Progenitor cell of endocrine pancreas (in vitro differentiated cells): ENCODE results near the gene ECT2. TPM values are rescaled to one million over a fixed set of nuclear protein-coding genes. Genes with fewer than 3 reads are reported as not detected.
"Not testable (repeated sequence)": the region's sequence is repeated elsewhere in the genome, so short reads cannot be mapped to it uniquely, and the experiment has no call there.

ENCODE experiments used
- DNase-seq: peaks from one replicate; pipeline ENCODE4 v3.0.0; 2021; ENCODE audit warnings: low spot score; ENCODE audit not compliant: unreplicated experiment
- H3K27ac Mint-ChIP-seq: 2 replicates; pipeline ENCODE4 v1.8.0; 2021; ENCODE audit warnings: mild to moderate bottlenecking, moderate library complexity, mixed read lengths
- H3K27me3 Mint-ChIP-seq: 2 replicates; pipeline ENCODE4 v1.8.0; 2021; ENCODE audit warnings: mixed read lengths
- H3K36me3 Mint-ChIP-seq: 2 replicates; pipeline ENCODE4 v1.8.0; 2022; ENCODE audit warnings: mixed read lengths; ENCODE audit not compliant: insufficient read depth
- H3K4me1 Mint-ChIP-seq: 2 replicates; pipeline ENCODE4 v1.8.0; 2021; ENCODE audit warnings: low read depth, mixed read lengths
- H3K4me3 Mint-ChIP-seq: 2 replicates; pipeline ENCODE4 v1.8.0; 2021; ENCODE audit warnings: low read depth, mild to moderate bottlenecking, moderate library complexity, mixed read lengths
- H3K9me3 Mint-ChIP-seq: 2 replicates; pipeline ENCODE4 v1.8.0; 2021; ENCODE audit warnings: low read depth, mixed read lengths
- CTCF ChIP-seq: fragments of 200-600 bp; sonication (generic); IDR thresholded peaks from one replicate; pipeline ENCODE4 v1.5.0; 2021; ENCODE audit warnings: antibody characterized with exemption, mild to moderate bottlenecking; ENCODE audit not compliant: unreplicated experiment
- long read RNA-seq: library from polyadenylated mRNA; unstranded; transcript quantifications from one replicate; pipeline ENCODE4 v2.0.0, GENCODE V29; 2020
- total RNA-seq: library from RNA; stranded (reverse); gene quantifications from 2 replicates; pipeline ENCODE4 v1.2.1, GENCODE V29; 2021

The ECT2 gene
- total RNA-seq: 38.1 and 45.4 TPM in 2 replicates
- long read RNA-seq, full-length matches to known transcripts: 10 of 64 reads
- long read RNA-seq, partial matches to known transcripts: 43 of 64 reads
- long read RNA-seq, other reads (novel, unspliced or antisense): 11 of 64 reads

GRCh38 chr3:172750368-172751174, at the start of gene ECT2:
Gene ECT2, plus strand, starts transcription at chr3:172750726. Its CDS starts 3,805 bp downstream, at chr3:172754531.
- peak; percentile 93 for DNase-seq
- peaks cover 7% of the 10 kb centered on the region for H3K27me3 Mint-ChIP-seq
- H3K27ac Mint-ChIP-seq: peak within 1 kb of the TSS; percentile 99
- H3K36me3 Mint-ChIP-seq: peaks cover 7% of the 10 kb centered on the region
- peak; percentile 74 for TF ChIP-seq CTCF
- H3K9me3 Mint-ChIP-seq: no peaks in the 10 kb centered on the region
- H3K4me3 Mint-ChIP-seq: peak within 1 kb of the TSS; percentile 98
- peaks cover 28% of the 10 kb centered on the region for H3K4me1 Mint-ChIP-seq

GRCh38 chr3:172700936-172701455, 49.5 kb upstream of the ECT2 start:
- Mint-ChIP-seq H3K27me3 (no peaks in the 10 kb centered on the region), H3K36me3 (no peaks in the 10 kb centered on the region), H3K27ac (no peak overlapping the region), H3K4me1 (peaks cover 8% of the 10 kb centered on the region), H3K9me3 (no peaks in the 10 kb centered on the region), H3K4me3 (no peak overlapping the region)
- no peak for TF ChIP-seq CTCF
- no peak for DNase-seq

- Mint-ChIP-seq H3K9me3 (no peaks in the 10 kb centered on the region), H3K4me3 (no peak overlapping the region), H3K4me1 (peaks cover 5% of the 10 kb centered on the region), H3K27me3 (no peaks in the 10 kb centered on the region), H3K36me3 (no peaks in the 10 kb centered on the region), H3K27ac (peak overlapping the region; percentile 38)
- DNase-seq: no peak
- no peak for TF ChIP-seq CTCF
Measured at GRCh38 chr3:172701751-172702150, 48.8 kb upstream of the ECT2 start.

- DNase-seq: no peak
- Mint-ChIP-seq H3K36me3 (no peaks in the 10 kb centered on the region), H3K27me3 (no peaks in the 10 kb centered on the region)
Measured at GRCh38 chr3:172702256-172702655, 48.3 kb upstream of the ECT2 start.

GRCh38 chr3:172702731-172703130, 47.8 kb upstream of the ECT2 start:
- H3K4me3 Mint-ChIP-seq, H3K27me3 Mint-ChIP-seq, H3K27ac Mint-ChIP-seq, H3K9me3 Mint-ChIP-seq, H3K4me1 Mint-ChIP-seq, H3K36me3 Mint-ChIP-seq, DNase-seq: not testable (repeated sequence)

More at GRCh38 chr3:172702256-172702655, 48.3 kb upstream of the ECT2 start:
- Mint-ChIP-seq H3K9me3 (no peaks in the 10 kb centered on the region), H3K27ac (no peak overlapping the region), H3K4me1 (peaks cover 5% of the 10 kb centered on the region), H3K4me3 (no peak overlapping the region)
- TF ChIP-seq CTCF: no peak
